Activated CD8-positive, alpha-beta memory T cell treated with anti-CD3 and anti-CD28 coated beads for 48 hours (primary cell): ENCODE results near the gene GNG4.

Experiments
- DNase-seq, 3 experiments: peaks; one replicate each; pipeline ENCODE4 v3.0.0-alpha.2; 2020; ENCODE audit warnings: low read depth in 2 of 3, low spot score in 2 of 3

Gene GNG4

DNA sequence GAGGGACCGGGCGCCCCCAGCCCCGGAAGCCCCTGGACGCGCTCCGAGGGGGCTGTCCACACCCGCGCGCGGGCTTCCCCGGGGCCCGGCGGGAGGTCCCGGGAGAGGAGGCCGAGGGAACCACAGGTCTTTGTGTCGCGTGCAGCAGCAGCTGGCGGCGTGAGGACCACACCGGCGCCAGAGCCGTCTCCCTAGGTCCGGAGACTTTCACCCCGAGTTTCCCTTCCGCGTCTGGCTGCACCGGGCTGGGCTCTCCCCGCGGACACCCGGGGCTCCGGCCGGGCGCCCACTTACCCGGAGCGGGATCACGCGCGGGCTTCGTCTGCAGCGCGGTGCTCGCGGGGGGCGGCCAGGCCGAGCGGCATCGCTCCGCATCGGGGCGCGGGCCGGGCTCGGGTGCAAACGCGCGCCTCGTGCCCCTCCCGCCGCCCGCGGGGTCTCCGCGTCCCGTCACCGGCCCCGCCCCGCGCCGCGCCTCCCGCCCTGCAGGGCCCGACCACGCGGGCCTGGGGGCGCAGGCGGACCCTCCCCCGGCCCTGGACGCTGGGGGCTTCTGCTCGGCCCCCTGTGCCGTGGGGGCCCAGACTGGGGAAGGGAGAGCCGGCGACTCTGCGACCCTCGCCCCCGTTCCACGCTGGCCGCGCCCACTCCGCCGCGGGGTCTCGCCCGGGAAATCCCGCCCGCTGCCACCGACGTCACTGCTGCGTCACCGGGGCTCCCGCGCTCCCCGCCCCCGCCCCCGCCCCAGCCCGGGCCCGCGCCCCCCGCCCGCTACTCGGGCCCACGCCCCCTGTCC, at the start of gene GNG4:
GNG4 (minus strand) TSS at position 417 of the 796 bp plus-strand sequence. CDS start 65,946 bp downstream, outside the sequence.
- no peak for DNase-seq

DNA sequence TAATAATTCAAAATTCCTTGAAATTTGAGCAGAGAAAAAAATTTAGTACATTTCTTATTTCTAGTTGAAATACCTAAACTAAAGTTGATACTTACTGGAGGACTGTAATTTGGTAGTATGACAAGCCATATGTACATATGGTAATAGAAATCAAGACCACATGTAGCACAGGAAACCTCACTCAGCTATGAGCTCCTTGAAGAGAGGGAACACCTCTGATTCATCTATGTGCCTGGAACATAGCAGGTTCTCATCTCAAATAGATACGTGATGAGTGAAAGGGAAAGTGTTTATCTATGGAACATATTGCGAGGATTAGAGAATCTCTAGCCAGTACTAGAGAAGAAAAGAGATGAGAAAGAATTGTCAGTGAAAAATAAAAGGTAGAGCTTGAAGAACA, 47.9 kb upstream of the GNG4 start:
- no peak for DNase-seq

DNA sequence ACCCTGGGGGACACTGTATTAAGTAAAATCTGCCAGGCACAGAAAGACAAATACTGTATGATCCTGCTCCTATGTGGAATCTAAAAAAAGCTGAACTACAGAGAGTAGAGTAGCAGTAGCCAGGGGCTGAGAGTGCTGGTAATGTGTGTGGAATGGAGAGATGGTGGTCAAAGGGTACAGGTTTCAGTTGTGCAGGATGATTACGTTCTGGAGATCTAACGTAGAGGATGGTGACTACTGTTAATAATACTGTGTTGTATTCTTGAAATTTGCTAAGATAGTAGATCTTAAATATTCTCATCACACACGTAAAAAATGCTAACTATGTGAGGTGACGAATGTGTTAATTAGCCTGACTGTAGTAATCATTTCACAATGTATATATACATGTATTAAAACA, 39.8 kb upstream of the GNG4 start:
- DNase-seq = no peak

DNA sequence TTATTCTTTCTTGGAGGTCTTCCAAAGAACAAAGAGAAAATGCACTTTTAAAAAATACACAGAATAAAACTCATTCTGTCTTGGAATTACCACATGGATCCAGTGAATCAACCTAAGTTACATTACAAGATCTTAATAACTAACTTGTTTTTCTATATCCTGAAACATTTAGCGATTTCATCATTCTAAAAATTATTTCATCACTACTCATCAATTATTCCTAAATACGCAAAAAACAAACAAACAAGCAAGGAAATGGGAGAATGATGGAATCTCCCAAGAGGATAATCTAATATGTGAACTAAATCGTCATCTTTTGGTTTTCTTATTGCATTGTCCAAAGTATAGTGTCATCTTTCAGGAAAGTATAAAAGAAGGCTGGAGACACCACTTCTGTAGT, 38.5 kb upstream of the GNG4 start:
- DNase-seq = no peak

DNA sequence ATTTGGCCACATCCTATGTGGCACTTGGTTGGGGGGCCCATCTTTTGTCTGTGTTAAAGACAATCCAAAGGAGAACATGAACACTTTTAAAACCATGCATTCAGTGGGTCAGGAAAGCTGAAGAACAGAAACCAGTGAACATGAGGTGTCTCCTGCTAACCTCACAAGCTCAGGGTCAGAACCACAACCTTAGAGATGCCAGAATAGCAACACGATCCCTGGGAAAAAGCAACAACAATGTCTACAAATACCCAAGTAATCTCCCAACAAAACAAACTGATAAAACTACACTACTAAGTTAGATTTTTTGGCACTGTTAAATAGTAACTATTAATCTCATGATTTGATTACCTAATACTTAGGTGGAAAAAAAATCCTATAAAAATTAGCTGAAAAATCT, 34.1 kb upstream of the GNG4 start:
- no peak for DNase-seq

DNA sequence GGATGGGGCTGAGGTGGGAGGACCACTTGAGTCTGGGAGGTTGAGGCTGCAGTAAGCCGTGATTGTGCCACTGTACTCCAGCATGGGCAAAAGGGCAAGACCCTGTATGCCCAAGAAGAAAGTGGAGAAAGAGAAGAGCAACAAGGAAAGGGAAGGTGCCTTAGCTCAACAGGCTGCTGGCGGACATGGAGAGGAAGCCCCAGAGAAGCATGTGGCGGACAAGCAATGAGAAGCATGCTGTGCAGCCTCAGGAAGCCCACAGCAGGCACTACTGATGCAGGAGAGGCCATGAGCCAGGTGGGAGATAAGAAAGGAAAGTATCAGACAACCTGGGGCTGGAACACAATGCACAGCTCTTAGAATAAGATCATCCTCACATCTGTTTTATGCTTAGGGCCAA, 32.6 kb upstream of the GNG4 start:
- DNase-seq = no peak

DNA sequence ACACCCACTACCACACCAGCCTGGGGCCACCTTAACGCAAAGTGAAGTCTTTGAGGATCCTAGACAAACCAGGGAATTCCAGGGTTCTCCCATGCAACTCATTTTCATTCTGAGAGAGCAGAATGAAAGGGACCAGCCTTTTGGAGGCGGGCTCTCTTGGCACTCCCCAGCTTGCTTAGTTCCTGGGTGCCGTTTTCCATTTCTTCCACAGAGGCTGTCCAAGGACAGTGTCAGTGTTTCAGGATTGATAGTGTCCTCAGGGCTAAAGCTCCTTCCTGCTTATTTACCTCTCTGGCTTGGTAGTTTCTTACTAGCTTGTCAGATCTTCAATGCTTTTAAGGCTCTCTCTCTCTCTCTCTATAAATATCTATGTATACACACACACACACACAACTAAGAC, 30.1 kb upstream of the GNG4 start:
- DNase-seq = no peak

DNA sequence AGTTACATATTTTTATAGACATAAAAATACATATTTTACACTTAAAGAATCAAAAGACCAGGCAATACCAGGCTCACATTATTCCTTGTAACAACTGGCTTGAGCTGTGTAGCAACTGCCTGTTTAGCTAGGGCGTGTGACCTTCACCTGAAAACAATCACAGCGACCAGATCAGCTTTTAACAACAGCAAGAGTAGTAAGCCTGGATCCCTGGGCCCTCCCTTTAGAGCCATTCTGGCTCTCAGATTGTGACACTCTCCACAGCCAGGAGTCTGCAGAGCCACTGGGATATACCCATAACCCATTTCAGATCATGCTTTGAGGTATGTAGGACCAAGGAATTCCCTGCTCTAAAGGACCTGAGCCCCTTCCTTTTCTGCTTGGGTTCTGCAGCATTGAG, 29.4 kb upstream of the GNG4 start:
- no peak for DNase-seq

DNA sequence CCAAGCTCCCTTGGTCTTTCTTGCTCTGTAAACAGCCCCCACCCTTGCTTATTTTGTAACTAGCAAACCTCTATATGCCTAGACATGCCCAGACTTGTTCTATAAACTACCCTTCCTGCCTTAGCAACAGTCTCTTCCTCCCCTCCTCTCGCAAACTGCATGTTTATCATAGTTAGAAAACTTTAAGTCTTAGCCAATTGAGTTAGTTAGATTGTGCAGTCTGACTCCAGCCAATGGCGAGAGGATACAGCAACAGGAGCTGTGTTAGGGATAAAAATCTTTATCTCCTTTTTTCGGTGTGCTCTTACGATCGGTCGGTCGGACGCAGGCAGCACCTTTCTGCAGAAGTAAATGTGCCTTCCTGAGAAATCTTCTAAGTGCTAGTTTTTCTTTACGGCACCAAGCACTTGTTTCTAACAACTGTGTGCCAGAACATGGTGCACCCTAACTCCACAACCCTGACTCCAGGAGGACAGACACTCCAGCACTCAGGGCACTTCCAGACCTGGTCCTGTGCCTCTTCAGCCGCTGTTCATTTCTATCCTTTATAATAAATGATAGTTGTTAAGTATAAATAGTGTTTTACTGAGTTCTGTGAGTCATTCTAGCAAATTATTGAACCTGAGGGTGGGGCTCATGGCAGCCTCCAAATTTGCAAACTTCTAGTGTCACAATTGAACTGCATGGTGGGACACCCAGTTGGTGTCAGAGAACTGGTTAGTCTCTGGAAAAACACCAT, 25.7 kb upstream of the GNG4 start:
- DNase-seq = no peak

DNA sequence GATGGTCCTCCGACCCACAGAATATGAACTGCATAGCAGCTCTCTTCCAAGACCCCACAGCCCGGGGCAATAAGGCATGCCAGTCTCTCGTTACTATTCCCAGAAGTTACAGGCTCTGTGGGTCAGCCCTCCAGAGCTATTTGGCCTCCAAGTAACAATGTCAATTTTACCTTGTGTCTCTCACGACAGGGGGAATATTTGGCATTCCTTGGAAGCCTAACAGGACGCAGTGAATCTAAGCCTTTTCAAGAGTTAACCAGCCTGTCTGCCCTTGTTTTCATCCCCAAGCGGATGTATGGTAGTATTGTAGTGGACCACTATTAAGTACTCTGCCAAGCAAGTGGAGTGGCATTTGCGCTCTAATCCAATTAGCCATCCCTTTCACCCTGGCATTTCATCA, 24.4 kb upstream of the GNG4 start:
- DNase-seq = no peak

DNA sequence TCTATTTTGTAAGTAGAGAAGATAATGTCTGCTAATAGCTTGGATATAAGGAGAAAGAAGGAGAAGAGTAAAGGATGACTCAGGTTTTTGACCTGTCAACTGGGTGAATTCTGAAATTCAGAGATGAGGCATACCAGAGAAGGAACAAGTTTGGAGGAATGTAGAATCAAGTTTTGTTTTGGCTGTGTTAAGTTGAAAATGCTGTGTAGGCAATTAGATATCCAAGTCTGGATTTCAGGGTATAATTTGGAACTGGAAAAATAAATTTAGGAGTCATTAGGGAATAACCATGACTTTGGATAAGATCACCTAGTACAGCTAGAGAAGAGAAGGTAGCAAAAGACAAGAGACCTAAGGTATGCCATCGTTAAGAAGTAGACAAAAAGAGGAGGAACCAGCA, 22.4 kb upstream of the GNG4 start:
- no peak for DNase-seq

DNA sequence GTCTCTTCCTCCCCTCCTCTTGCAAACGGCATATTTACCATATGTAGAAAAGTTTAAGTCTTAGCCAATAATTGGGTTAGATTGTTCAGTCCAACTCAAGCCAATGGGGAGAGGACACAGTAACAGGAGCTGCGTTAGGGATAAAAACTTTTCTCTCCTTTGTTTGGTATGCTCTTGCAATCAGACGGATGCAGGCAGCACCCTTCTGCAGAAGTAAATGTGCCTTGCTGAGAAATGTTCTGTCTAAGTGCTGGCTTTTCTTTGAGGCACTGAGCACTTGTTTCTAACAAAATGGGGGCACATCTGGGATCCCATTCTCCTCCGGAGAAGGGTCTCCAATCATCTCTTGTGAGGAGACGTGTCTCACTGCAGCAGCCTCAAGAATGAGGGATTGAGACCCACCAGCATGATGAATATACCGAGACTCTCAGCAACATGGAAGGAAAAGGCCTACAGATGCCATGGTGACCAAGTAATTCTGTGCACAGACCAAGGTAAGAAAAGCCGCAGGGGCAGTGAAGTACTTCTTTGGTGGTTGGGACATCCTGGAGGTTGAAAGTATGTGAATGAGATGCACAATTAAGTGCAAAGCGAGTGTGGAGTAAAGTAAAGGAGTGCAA, 20.7 kb upstream of the GNG4 start:
- no peak for DNase-seq

DNA sequence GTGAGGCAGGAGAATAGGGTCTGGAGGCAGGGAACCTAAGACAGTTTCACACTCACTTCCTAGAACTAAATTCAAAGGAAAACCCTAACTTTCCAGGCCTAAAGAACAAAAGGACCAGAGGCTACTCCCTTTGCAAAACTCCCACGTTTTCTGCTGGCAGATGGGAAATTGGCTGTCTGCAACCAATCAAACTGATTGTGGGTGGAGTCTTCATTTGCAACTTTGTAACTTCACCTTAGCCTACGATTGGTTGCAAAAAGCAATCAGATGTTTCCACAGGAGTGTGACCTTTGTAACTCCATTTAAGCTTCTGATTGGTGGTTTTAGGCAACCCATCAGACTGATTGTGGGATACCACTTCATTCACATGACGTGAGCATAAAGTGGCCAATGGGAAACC, 19.7 kb upstream of the GNG4 start:
- no peak for DNase-seq

DNA sequence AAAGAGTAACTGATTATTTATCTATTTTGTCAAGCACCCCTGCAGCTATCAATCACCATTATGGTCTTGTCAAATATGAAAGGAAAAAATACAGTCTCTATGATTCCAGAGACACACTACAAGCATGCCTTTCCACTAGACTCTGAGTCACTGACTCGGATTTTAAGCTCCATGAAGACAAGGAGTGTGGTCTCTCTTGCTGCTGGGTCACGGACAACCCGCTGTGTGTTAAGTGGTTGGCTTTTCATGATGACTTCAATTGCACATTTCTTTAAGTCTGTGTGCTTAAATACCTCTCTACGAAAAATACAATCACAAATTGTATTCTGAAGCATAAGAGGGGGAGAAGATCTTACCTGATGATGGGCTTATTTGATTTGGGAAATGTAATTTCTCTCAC, 14.0 kb upstream of the GNG4 start:
- no peak for DNase-seq

DNA sequence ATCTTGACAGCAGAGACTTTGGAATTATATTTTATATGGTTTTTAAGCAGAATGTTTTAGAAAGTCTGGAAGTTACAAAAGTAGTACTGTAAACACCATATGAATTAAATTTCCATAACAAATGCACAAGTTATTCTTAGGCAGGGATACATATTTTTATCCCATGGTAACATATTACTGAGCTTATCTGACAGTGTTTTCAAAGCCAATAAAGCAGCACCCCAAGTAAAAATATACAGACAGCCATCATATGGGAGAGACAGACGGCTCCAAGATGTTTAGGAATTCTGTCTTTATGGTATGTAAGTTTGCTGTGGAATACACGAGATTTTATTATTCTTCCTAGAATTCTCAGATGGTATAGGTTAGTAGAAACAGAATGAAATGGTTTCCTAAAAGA, 12.0 kb upstream of the GNG4 start:
- no peak for DNase-seq

DNA sequence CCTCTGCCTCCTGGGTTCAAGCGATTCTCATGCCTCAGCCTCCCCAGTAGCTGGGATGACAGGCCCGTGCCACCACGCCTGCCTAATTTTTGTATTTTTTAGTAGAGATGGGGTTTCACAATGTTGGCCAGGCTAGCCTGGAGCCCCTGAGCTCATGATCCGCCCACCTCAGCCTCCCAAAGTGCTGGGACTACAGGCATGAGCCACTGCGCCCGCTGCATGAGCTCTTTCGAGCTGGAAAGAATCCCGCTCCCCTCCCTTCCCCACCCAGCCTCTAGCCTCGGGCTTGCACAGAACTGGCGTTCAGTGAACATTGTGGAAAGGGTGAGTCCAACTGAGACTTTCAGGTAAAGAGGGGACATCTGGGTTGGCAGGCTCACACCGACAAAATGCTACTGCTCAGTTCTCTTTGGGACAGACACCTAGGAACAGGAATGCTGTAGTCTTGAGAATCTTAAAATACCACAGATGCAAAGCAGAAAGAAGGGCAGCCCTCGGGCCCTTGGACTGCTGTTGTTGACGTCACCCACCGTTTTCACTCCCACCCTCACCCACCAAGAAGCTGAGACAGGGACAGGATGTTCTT, 9.7 kb upstream of the GNG4 start:
- DNase-seq = no peak

DNA sequence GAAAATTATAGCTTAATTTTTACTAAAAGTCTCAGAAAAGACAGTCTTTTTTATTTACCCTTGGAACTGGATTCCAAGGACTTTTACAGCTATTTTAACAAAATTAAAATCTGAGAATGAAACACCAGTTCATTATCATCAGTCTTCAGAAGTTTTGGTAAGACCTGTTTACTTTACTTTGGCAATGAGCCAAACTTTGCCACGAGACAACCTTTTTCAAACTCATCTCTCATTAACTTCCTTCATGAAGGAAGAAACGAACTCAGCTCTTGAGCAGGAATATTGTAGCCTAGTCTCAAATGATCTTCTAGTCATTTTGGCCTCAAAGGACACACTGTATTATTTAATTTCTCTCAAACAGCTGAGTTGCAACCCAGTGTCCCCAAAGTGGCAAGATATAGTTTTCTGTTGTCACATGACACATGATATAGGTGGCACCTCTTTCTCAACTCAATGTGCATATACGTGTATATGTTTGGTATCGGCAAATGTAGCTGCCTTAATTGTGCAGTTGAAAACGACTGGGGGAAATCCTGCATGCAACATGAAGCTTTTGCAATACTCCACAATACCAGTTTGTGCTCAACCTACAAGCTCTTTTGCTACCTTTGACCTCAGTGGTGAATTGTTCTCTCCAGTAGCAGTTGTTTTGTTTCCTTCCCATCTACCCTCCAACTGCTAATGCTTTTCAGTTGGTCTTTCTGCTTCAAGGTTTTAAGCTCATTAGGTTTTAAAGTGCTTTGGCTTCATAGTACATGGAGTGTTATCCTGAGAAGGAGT, 8.4 kb upstream of the GNG4 start:
- no peak for DNase-seq

DNA sequence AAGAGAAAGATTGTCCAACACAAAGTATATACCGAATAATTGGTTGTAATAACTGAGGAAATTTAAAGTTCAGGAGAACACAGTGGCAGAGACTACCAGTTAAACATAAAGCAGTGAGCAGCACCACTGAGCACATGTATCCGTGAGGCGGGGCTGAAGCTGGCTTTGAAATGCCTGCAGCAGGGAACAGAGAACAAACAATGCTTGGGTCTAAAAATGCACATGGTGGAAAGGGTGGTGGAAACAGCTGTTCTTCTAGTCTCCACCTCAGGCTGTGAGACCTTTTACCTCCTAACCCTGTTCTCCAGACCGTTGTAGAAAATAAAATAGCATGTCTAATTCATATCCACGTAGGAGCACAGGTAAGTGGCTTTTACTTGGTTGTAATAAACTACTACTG, 7.7 kb upstream of the GNG4 start:
- no peak for DNase-seq

DNA sequence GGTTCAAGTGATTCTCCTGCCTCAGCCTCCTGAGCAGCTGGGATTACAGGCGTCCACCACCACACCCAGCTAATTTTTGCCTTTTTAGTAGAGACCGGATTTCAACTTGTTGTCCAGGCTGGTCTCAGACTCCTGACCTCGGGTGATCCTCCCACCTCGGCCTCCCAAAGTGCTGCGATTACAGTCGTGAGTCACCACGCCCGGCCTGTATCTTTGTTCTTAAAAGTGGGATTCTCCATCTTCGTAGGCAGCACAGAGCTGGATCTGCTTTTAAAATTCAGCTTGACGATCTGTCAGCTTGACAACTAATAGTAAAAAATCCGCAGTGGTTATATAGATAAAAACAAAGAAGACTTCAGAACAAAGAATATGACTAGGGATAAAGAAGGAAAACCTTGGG, 2.8 kb upstream of the GNG4 start:
- DNase-seq = no peak

DNA sequence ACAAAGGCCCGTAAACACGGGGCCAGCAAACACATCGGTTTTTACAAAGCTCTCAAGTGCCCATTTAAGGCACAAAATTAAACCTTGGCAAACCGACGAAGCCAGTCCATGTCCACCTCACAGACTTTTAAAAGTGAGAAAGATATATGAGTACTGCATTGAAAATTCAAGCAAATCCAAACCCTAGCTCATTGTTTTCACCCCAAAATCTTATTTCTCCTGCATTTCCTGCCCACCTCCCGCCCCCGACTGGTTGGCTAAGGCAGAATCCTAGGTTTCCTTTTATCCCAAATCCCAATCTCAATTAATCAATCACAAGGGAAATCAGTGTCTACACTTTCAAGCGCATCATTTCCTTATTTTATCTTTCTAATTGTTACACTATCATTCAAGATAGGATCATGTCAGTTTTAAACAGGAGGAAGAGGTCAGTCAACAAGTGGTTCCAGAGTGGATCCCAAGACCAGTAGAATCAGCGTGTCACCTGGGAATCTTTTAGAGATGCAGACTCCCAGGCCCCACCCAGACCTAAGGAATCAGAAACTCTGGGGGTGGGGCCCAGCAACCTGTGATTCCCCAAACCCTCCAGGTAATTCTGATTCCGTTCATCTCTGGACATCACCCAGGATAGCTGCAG, 1.7 kb upstream of the GNG4 start:
- DNase-seq = no peak
